ENCODE results near the gene CYP2W1. TPM values are rescaled to one million over a fixed set of nuclear protein-coding genes. Genes with fewer than 3 reads are reported as not detected.

Gene CYP2W1
- total and polyA plus RNA-seq, 10 of the 15 experiments (the other 5 are each of a cell fraction or from before 2014, with no cell fraction given) = not detected

- ATAC-seq (no peak), FAIRE-seq (no peak), DNase-seq (ENCODE audit: low read depth, low spot score) (no peak)
- intact Hi-C loops (cut with micrococcal nuclease; ENCODE audit: unreplicated experiment) (no loop called here), in situ Hi-C loops (cut with MboI) (no loop called here)
- no peaks in the 10 kb centered on the region for H3K27me3 ChIP-seq (replicated peaks in 1 of 2; ENCODE audit: control insufficient read depth in 2 of 2, insufficient read depth in 2 of 2, low read length in 1 of 2)
- BruUV-seq (replicated peaks) = no TSS peak
- TF ChIP-seq BRCA1 (IDR thresholded peaks at IDR 0.05; ENCODE audit: low read depth, low read length) = no peak
- peak; percentile 55; the same call in 1 of the 2 replicates for TF ChIP-seq HDGF (IDR thresholded peaks at IDR 0.05)
- TF ChIP-seq ASH2L (IDR thresholded peaks at IDR 0.05; ENCODE audit: borderline replicate concordance, low read depth) = no peak
- TF ChIP-seq MLLT1 (IDR thresholded peaks at IDR 0.05) = 0 out of 2 replicates have a peak, but pooled peaks have one; percentile 28
- 0 out of 2 replicates have a peak, but pooled peaks have one; percentile 30 for TF ChIP-seq FOXK2 (IDR thresholded peaks at IDR 0.05)
- TF ChIP-seq ATF7 (IDR thresholded peaks at IDR 0.05; ENCODE audit: low read depth) = peak; percentile 78
- TF ChIP-seq POLR2AphosphoS2 (IDR thresholded peaks at IDR 0.05; ENCODE audit: low read depth, low read length) = 0 out of 2 replicates have a peak, but pooled peaks have one; percentile 53
- no peak for TF ChIP-seq SUZ12 (IDR thresholded peaks at IDR 0.05; ENCODE audit: unreplicated experiment)
- peak; percentile 27; the same call in 1 of the 2 replicates for TF ChIP-seq POLR2AphosphoS5 (IDR thresholded peaks at IDR 0.05; ENCODE audit: low read length)
- no peak for TF ChIP-seq ATF2 (IDR thresholded peaks at IDR 0.05; ENCODE audit: low read length)
- TF ChIP-seq POU2F2 (IDR thresholded peaks at IDR 0.05; ENCODE audit: borderline replicate concordance, low read depth, low read length) = 0 out of 3 replicates have a peak, but pooled peaks have one; percentile 8
- no peak for TF ChIP-seq NR2F1 (conservative IDR thresholded peaks at IDR 0.05)
- TF ChIP-seq IKZF2 (IDR thresholded peaks at IDR 0.05) = 0 out of 4 replicates have a peak, but pooled peaks of 1 of the 2 experiments have one; percentile 15
- SMC1A ChIA-PET (ENCODE audit: uncharacterized antibody, unreplicated experiment) = no interaction called here
- RAD21 ChIA-PET (ENCODE audit: unreplicated experiment) = interaction anchor here (1.1 kb wide), 1 partner anchor 54 kb away, joined by 3 read pairs; no protein-coding TSS in a partner anchor
- no peak overlapping the region for H3K9ac ChIP-seq (ENCODE audit: control insufficient read depth, insufficient read depth, low read length)
- H4K20me1 ChIP-seq (ENCODE audit: control insufficient read depth, insufficient read depth) = no peaks in the 10 kb centered on the region
- no peaks in the 10 kb centered on the region for H3K9me3 ChIP-seq (replicated peaks; ENCODE audit: control insufficient read depth, insufficient read depth, low read length)
- H2AFZ ChIP-seq (ENCODE audit: control insufficient read depth, low read depth, low read length) = no peak overlapping the region
- POLR2A ChIA-PET = no interaction called here
- H3K4me3 ChIP-seq = no peak overlapping the region
- CTCF ChIA-PET = no interaction called here
- H3K27ac ChIP-seq (ENCODE audit: control insufficient read depth, insufficient read depth) = no peak overlapping the region
- no peak overlapping the region for H3K4me2 ChIP-seq (ENCODE audit: control insufficient read depth, insufficient read depth)
- WGBS (ENCODE audit: insufficient coverage, insufficient replicate concordance, low lambda C conversion rate, missing lambda C conversion rate) = 70% methylated on average over 13 of the region's 13 CpGs
- peaks cover 2% of the 10 kb centered on the region; the same call in 1 of the 2 replicates for H3K79me2 ChIP-seq (ENCODE audit: control insufficient read depth, insufficient read depth, low read length)
- no peaks in the 10 kb centered on the region for H3K4me1 ChIP-seq (ENCODE audit: control insufficient read depth, insufficient read depth, low read length)
- H3K36me3 ChIP-seq (ENCODE audit: control insufficient read depth in 2 of 2, insufficient read depth in 2 of 2, low read length in 1 of 2) = peaks cover 4 to 17% of the 10 kb centered on the region in 2 experiments; a peak in 3 of 4 replicates
Measured at GRCh38 chr7:1011297-1012003, 28.5 kb downstream of the CYP2W1 start.
